HEK293 (cell line): ENCODE results near the gene LRP1.
A peak's percentile ranks its signal among the peaks of the same experiment; 100 is the strongest.

Source experiments
- GLI2 ChIP-seq: fragments of 450-650 bp; formaldehyde crosslinking; IDR thresholded peaks from 2 replicates; pipeline ENCODE4; 2017; ENCODE audit warnings: missing biosample characterization, missing genetic modification characterization, low read depth, borderline replicate concordance
- GLIS2 ChIP-seq: fragments of 450-650 bp; formaldehyde crosslinking; IDR thresholded peaks from 2 replicates; pipeline ENCODE4 v1.5.1; 2016; ENCODE audit warnings: missing biosample characterization, missing genetic modification characterization
- KLF10 ChIP-seq: fragments of 450-650 bp; IDR thresholded peaks from 2 replicates; pipeline ENCODE4 v1.5.1; 2018; ENCODE audit warnings: missing biosample characterization, mild to moderate bottlenecking, missing genetic modification characterization
- PATZ1 ChIP-seq: fragments of 450-650 bp; formaldehyde crosslinking; IDR thresholded peaks from 2 replicates; pipeline ENCODE4 v1.5.1; 2016; ENCODE audit warnings: missing biosample characterization, missing genetic modification characterization
- PRDM10 ChIP-seq: fragments of 450-650 bp; formaldehyde crosslinking; IDR thresholded peaks from 2 replicates; pipeline ENCODE4 v1.5.1; 2016; ENCODE audit warnings: missing biosample characterization, missing genetic modification characterization
- SP2 ChIP-seq: fragments of 450-650 bp; formaldehyde crosslinking; IDR thresholded peaks from 2 replicates; pipeline ENCODE4 v1.5.1; 2016; ENCODE audit warnings: missing biosample characterization, missing genetic modification characterization
- TSHZ1 ChIP-seq: fragments of 450-650 bp; formaldehyde crosslinking; IDR thresholded peaks from 2 replicates; pipeline ENCODE4 v1.5.1; 2016; ENCODE audit warnings: missing biosample characterization, missing genetic modification characterization, borderline replicate concordance
- ZBTB1 ChIP-seq: fragments of 450-650 bp; formaldehyde crosslinking; IDR thresholded peaks from 2 replicates; pipeline ENCODE4 v1.5.1; 2016; ENCODE audit warnings: missing biosample characterization, missing genetic modification characterization
- ZBTB20 ChIP-seq: fragments of 450-650 bp; formaldehyde crosslinking; IDR thresholded peaks from 2 replicates; pipeline ENCODE4 v1.5.1; 2016; ENCODE audit warnings: missing biosample characterization, missing genetic modification characterization
- ZBTB26 ChIP-seq: fragments of 450-650 bp; formaldehyde crosslinking; optimal IDR thresholded peaks from 2 replicates; pipeline ENCODE3; 2016; ENCODE audit warnings: missing biosample characterization, mild to moderate bottlenecking, missing genetic modification characterization
- ZBTB8A ChIP-seq: fragments of 450-650 bp; formaldehyde crosslinking; IDR thresholded peaks from 2 replicates; pipeline ENCODE4 v1.5.1; 2016; ENCODE audit warnings: missing biosample characterization, missing genetic modification characterization
- ZNF132 ChIP-seq: fragments of 450-650 bp; formaldehyde crosslinking; IDR thresholded peaks from 2 replicates; pipeline ENCODE4 v1.5.1; 2017; ENCODE audit warnings: missing biosample characterization, missing genetic modification characterization, borderline replicate concordance
- ZNF18 ChIP-seq: fragments of 450-650 bp; formaldehyde crosslinking; IDR thresholded peaks from 2 replicates; pipeline ENCODE4 v1.5.1; 2016; ENCODE audit warnings: missing biosample characterization, missing genetic modification characterization
- ZNF23 ChIP-seq: fragments of 450-650 bp; formaldehyde crosslinking; IDR thresholded peaks from 2 replicates; pipeline ENCODE4 v1.5.1; 2016; ENCODE audit warnings: missing biosample characterization, missing genetic modification characterization, borderline replicate concordance
- ZNF26 ChIP-seq: fragments of 450-650 bp; formaldehyde crosslinking; IDR thresholded peaks from 2 replicates; pipeline ENCODE4 v1.5.1; 2016; ENCODE audit warnings: missing biosample characterization, missing genetic modification characterization
- ZNF266 ChIP-seq: fragments of 450-650 bp; formaldehyde crosslinking; IDR thresholded peaks from 2 replicates; pipeline ENCODE4 v1.5.1; 2016; ENCODE audit warnings: missing biosample characterization, missing genetic modification characterization, low read depth
- ZNF433 ChIP-seq: fragments of 450-650 bp; formaldehyde crosslinking; IDR thresholded peaks from 2 replicates; pipeline ENCODE4 v1.5.1; 2016; ENCODE audit warnings: missing biosample characterization, missing genetic modification characterization, low read depth
- ZNF488 ChIP-seq: fragments of 450-650 bp; formaldehyde crosslinking; IDR thresholded peaks from 2 replicates; pipeline ENCODE4 v1.5.1; 2016; ENCODE audit warnings: missing biosample characterization, missing genetic modification characterization
- ZNF530 ChIP-seq: fragments of 450-650 bp; formaldehyde crosslinking; IDR thresholded peaks from 2 replicates; pipeline ENCODE4 v1.5.1; 2016; ENCODE audit warnings: low read depth, missing biosample characterization, missing genetic modification characterization
- ZNF571 ChIP-seq: fragments of 450-650 bp; formaldehyde crosslinking; IDR thresholded peaks from 2 replicates; pipeline ENCODE4 v1.5.0; 2017; ENCODE audit warnings: missing biosample characterization, missing genetic modification characterization
- ZNF791 ChIP-seq: fragments of 450-650 bp; formaldehyde crosslinking; IDR thresholded peaks from 2 replicates; pipeline ENCODE4 v1.5.1; 2016; ENCODE audit warnings: missing biosample characterization, missing genetic modification characterization
- TF ChIP-seq, protein P1 (sequence below): fragments of 450-650 bp; formaldehyde crosslinking; IDR thresholded peaks from 2 replicates; pipeline ENCODE4 v1.5.1; 2016; ENCODE audit warnings: missing biosample characterization, missing genetic modification characterization

Gene LRP1

GRCh38 chr12:57127726-57128518 lies at the start of gene LRP1 (continued):
- TF ChIP-seq PRDM10 (tag by site-specific recombination) (peak; percentile 97), ZNF571 (tag by site-specific recombination) (no peak), ZBTB20 (peak; percentile 67), ZBTB26 (tag by site-specific recombination) (peak; percentile 59), ZNF18 (tag by site-specific recombination) (no peak), ZNF488 (tag by site-specific recombination) (no peak), ZNF266 (tag by site-specific recombination) (no peak), ZNF132 (no peak), ZBTB1 (tag by site-specific recombination) (no peak), KLF10 (peak; percentile 30; the same call in 1 of the 2 replicates), ZBTB8A (tag by site-specific recombination) (peak; percentile 92), TSHZ1 (tag by site-specific recombination) (no peak), PATZ1 (tag by site-specific recombination) (peak; percentile 82), SP2 (tag by site-specific recombination) (peak; percentile 84), ZNF791 (tag by site-specific recombination) (no peak), ZNF23 (tag by site-specific recombination) (no peak), GLI2 (tag by site-specific recombination) (no peak), ZNF433 (no peak), GLIS2 (tag by site-specific recombination) (no peak), ZNF26 (tag by site-specific recombination) (no peak), ZNF530 (no peak)
- TF ChIP-seq, protein P1, sequence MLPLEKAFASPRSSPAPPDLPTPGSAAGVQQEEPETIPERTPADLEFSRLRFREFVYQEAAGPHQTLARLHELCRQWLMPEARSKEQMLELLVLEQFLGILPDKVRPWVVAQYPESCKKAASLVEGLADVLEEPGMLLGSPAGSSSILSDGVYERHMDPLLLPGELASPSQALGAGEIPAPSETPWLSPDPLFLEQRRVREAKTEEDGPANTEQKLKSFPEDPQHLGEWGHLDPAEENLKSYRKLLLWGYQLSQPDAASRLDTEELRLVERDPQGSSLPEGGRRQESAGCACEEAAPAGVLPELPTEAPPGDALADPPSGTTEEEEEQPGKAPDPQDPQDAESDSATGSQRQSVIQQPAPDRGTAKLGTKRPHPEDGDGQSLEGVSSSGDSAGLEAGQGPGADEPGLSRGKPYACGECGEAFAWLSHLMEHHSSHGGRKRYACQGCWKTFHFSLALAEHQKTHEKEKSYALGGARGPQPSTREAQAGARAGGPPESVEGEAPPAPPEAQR (tag by site-specific recombination) = no peak
